GM12874 (cell line): ENCODE results near the gene PLCH1.

Experiments
- TF ChIP-seq, protein P1 (sequence below): IDR thresholded peaks from 2 replicates; pipeline ENCODE4 v1.5.1; 2011; ENCODE audit warnings: low read depth, mild to moderate bottlenecking, control low read depth, low read length, moderate library complexity; ENCODE audit not compliant: insufficient read depth

Gene PLCH1

GRCh38 chr3:155778462-155778861 lies 33.6 kb upstream of the PLCH1 start:
- TF ChIP-seq, protein P1, sequence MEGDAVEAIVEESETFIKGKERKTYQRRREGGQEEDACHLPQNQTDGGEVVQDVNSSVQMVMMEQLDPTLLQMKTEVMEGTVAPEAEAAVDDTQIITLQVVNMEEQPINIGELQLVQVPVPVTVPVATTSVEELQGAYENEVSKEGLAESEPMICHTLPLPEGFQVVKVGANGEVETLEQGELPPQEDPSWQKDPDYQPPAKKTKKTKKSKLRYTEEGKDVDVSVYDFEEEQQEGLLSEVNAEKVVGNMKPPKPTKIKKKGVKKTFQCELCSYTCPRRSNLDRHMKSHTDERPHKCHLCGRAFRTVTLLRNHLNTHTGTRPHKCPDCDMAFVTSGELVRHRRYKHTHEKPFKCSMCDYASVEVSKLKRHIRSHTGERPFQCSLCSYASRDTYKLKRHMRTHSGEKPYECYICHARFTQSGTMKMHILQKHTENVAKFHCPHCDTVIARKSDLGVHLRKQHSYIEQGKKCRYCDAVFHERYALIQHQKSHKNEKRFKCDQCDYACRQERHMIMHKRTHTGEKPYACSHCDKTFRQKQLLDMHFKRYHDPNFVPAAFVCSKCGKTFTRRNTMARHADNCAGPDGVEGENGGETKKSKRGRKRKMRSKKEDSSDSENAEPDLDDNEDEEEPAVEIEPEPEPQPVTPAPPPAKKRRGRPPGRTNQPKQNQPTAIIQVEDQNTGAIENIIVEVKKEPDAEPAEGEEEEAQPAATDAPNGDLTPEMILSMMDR: no peak

GRCh38 chr3:155772801-155773200 lies 27.9 kb upstream of the PLCH1 start:
- TF ChIP-seq, protein P1: no peak

GRCh38 chr3:155771126-155771525 lies 26.3 kb upstream of the PLCH1 start:
- TF ChIP-seq, protein P1: no peak

- TF ChIP-seq, protein P1: no peak
Measured at GRCh38 chr3:155766206-155766605, 21.3 kb upstream of the PLCH1 start.

- TF ChIP-seq, protein P1: no peak
Measured at GRCh38 chr3:155763870-155764463, 19.1 kb upstream of the PLCH1 start.

DNA sequence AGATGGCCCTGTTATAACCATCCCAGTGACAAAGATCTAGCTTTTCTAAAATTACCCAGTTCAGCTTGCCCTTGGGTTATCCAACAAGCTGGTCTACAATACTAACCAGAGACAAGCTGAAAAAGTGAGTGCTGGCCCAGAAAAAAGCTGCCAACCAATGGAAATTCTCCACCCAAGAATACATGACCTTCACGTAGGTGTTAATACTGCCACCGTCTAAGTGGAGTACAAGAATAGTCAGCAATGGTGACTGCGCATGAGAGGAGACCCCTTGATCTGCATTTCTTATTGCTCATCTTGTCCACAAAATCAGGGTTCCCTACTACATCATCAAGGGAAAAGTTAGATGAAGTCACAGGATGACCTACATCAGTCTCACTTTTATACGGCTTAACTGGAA lies 15.8 kb upstream of the PLCH1 start:
- TF ChIP-seq, protein P1: no peak

- TF ChIP-seq, protein P1: no peak
Measured at GRCh38 chr3:155757577-155757976, 12.7 kb upstream of the PLCH1 start.
